Lower leg skin (tissue), 4 donors: ENCODE data around the gene DCDC2B. TPM values are rescaled to one million over a fixed set of nuclear protein-coding genes. Genes with fewer than 3 reads are reported as not detected.
"Not testable (repeated sequence)": the region's sequence is repeated elsewhere in the genome, so short reads cannot be mapped to it uniquely, and the experiment has no call there.

Source experiments
- DNase-seq, 2 donors: peaks; one replicate each; pipeline ENCODE4 v3.0.0-alpha.2; 2019; ENCODE audit warnings: low spot score in 2 of 2
- H3K4me3 ChIP-seq: fragments of 200-600 bp; sonication (generic); 2 replicates; pipeline ENCODE4 v1.5.1; 2017; ENCODE audit warnings: mild to moderate bottlenecking, low read depth; ENCODE audit not compliant: poor library complexity, severe bottlenecking
- POLR2A ChIP-seq, 2 donors: fragments of 450-650 bp; IDR thresholded peaks; one replicate each; pipeline ENCODE4 v1.6.1; 2016 to 2017; ENCODE audit warnings: antibody characterized with exemption in 2 of 2, mild to moderate bottlenecking in 1 of 2, moderate library complexity in 1 of 2
- WGBS, 2 donors: methylation state at CpG; one replicate each; pipeline ENCODE4 v1.1.5; 2018; 5-methylcytosine and 5-hydroxymethylcytosine counted together
- intact Hi-C: fragments of 100-400 bp; cut with DNase I; formaldehyde crosslinking; loops from one replicate; pipeline ENCODE4 v1.15.0; 2023; ENCODE audit warnings: low total_unique reads
- total RNA-seq, 4 donors: library from RNA; depleted of rRNA; stranded (reverse); fragments of >200 nt; gene quantifications; one replicate each; pipeline ENCODE4 v1.1.0, GENCODE V29; 2016
- TF ChIP-seq, protein P1 (sequence below), 3 donors: fragments of 450-650 bp; IDR thresholded peaks; one replicate each; pipeline ENCODE4 v1.5.1; 2016; ENCODE audit warnings: antibody characterized with exemption in 3 of 3, mild to moderate bottlenecking in 3 of 3, moderate library complexity in 2 of 3

The DCDC2B gene
- total RNA-seq, result not detected

DNA sequence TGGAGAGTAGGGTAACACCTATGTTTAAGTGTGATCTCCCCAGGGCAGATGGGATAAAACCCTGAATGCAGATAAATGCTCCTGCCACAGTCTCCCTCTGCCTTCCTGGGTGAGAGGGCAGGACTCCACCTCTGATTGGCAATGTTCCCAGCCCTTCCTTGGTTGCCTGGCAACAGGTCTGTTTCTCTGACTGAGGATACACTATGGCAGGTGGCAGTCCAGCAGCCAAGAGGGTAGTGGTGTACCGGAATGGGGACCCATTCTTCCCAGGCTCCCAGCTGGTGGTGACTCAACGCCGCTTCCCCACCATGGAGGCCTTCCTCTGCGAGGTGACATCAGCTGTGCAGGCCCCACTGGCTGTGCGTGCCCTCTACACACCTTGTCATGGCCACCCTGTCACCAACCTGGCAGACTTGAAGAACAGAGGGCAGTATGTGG, at the start of gene DCDC2B:
TSS of gene DCDC2B (plus strand) at position 199 of the 438 bp plus-strand sequence. CDS start at position 204, 5 bp downstream.
- DNase-seq, result peak in 1 of 2 donors; percentile 33
- intact Hi-C loops, result no loop called here
- H3K4me3 ChIP-seq, result no peak within 1 kb of the TSS
- TF ChIP-seq, protein P1, sequence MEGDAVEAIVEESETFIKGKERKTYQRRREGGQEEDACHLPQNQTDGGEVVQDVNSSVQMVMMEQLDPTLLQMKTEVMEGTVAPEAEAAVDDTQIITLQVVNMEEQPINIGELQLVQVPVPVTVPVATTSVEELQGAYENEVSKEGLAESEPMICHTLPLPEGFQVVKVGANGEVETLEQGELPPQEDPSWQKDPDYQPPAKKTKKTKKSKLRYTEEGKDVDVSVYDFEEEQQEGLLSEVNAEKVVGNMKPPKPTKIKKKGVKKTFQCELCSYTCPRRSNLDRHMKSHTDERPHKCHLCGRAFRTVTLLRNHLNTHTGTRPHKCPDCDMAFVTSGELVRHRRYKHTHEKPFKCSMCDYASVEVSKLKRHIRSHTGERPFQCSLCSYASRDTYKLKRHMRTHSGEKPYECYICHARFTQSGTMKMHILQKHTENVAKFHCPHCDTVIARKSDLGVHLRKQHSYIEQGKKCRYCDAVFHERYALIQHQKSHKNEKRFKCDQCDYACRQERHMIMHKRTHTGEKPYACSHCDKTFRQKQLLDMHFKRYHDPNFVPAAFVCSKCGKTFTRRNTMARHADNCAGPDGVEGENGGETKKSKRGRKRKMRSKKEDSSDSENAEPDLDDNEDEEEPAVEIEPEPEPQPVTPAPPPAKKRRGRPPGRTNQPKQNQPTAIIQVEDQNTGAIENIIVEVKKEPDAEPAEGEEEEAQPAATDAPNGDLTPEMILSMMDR (IDR thresholded peaks at IDR 0.05), result no peak
- no peak for TF ChIP-seq POLR2A (IDR thresholded peaks at IDR 0.05)
- WGBS, 2 donors, result 64 to 75% methylated on average over 5 of the region's 5 CpGs

DNA sequence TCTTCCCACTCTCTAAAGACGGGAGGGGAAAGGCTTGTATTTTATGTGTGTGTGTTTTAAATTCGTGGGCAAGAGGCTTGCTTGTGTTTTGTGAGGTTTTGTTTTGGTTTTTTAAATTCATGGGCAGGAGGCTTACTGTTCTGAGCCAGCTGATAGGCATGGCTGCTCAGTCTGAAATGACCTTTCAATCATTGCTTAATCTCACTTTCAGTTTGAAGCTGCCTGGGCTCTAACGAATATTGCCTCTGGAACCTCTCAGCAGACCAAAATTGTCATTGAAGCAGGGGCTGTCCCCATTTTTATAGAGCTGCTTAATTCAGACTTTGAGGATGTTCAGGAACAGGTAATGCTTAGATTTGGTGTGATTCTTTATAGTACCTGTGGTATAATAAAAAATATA, 49.7 kb upstream of the DCDC2B start:
- DNase-seq, result no peak
- 84 to 88% methylated on average over 3 of the region's 3 CpGs for WGBS, 2 donors
- TF ChIP-seq, protein P1 (IDR thresholded peaks at IDR 0.05), result no peak
- no peak for TF ChIP-seq POLR2A (IDR thresholded peaks at IDR 0.05)
- no peak overlapping the region for H3K4me3 ChIP-seq
- intact Hi-C loops, result no loop called here

DNA sequence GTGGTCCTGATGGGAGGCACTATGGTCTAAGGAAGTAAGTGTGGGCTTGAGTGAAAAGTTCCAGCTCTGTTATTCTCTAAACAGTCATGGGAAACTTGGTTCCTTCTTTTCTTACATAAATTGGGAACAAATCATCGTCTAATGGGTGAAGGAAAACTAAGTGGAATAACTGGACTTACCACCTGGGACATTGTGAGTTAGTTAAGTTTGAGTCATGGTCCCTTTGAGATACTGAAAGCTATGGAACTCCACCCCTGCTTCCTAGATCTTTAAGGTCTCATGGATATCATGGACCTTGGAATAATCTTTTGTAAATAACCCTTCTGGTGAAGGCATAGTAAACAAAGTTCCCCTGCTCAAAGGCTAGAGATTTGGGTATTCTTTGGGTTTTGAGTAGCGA, 45.5 kb upstream of the DCDC2B start:
- no peak for TF ChIP-seq POLR2A (IDR thresholded peaks at IDR 0.05)
- TF ChIP-seq, protein P1 (IDR thresholded peaks at IDR 0.05), result no peak
- no peak for DNase-seq
- no peak overlapping the region for H3K4me3 ChIP-seq
- 84 to 90% methylated on average over 2 of the region's 2 CpGs for WGBS, 2 donors
- intact Hi-C loops, result no loop called here

DNA sequence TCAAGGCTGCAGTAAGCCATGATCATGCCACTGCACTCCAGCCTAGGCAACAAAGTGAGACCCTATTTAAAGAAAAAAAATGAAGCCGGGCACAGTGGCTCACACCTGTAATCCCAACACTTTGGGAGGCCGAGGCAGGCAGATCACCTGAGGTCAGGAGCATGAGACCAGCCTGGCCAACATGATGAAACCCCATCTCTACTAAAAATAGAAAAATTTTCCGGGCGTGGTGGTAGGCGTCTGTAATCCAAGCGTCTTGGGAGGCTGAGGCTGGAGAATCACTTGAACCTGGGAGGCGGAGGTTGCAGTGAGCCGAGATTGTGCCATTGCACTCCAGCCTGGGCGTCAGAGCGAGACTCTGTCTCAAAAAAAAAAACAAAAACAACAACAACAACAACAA, 43.3 kb upstream of the DCDC2B start:
- H3K4me3 ChIP-seq, intact Hi-C loops, DNase-seq: not testable (repeated sequence)
- 90 to 93% methylated on average over 10 of the region's 10 CpGs for WGBS, 2 donors

DNA sequence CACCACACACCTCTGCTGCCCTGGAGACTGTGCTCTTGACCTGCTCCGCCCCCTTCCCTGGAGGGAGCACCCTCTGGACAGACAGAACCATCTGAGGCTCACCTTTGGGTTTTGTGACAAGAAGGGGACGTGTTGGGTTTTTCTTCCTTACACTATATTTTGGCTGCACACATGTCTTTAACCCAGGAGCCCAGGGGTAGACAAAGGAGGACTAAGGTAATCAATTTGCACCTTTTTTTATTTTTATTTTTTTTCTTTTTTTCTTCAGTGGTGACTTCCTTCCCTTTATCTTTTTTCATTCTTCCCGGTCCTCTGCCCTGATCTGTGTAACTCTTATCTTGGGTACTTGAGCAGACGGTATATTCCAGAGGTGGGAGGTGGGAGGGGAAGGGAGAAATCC, 37.9 kb upstream of the DCDC2B start:
- no peak for DNase-seq
- H3K4me3 ChIP-seq, result no peak overlapping the region
- intact Hi-C loops, result no loop called here
- TF ChIP-seq, protein P1 (IDR thresholded peaks at IDR 0.05), result no peak
- TF ChIP-seq POLR2A (IDR thresholded peaks at IDR 0.05), result no peak
- 87 to 91% methylated on average over 4 of the region's 4 CpGs for WGBS, 2 donors

DNA sequence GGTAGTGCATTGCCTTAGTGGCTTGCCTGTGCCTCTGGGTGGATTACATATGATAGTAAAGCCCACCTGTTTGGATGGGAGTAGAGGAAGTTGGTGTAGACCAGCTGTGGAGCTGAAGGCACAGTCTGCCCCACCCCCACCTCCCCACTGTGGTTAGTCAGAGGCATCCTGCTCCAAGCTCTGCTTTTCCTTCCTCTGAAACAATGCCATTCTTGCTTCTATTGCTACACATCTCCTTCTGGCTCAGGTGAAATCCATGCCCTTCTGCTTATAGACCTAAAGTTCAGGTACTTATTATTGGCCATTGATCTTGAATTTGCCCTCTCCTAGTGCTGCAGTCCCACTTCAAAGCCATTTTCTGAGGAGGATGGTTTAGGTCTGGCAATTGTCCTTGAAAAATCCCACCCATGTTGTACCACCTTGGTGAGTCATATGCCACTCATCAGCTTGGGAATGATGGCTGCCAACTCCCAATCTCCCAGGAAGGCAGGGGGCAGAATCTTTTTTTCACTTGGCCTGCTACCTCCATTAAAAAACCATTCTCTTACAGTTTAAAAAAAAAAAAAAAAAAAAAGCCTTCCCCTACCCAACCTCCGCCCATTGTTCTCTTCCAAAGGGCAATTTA, 36.2 kb upstream of the DCDC2B start:
- 84 to 87% methylated on average over 1 of the region's 1 CpG for WGBS, 2 donors
- DNase-seq, result no peak
- no peak overlapping the region for H3K4me3 ChIP-seq
- TF ChIP-seq, protein P1 (IDR thresholded peaks at IDR 0.05), result no peak
- TF ChIP-seq POLR2A (IDR thresholded peaks at IDR 0.05), result no peak
- intact Hi-C loops, result no loop called here
